ENCODE measurements around the gene SPTB. TPM values are rescaled to one million over a fixed set of nuclear protein-coding genes. Genes with fewer than 3 reads are reported as not detected.

The SPTB gene
- total and polyA plus RNA-seq, 2 experiments from 2014 or later: 1.1 to 1.7 TPM

DNA sequence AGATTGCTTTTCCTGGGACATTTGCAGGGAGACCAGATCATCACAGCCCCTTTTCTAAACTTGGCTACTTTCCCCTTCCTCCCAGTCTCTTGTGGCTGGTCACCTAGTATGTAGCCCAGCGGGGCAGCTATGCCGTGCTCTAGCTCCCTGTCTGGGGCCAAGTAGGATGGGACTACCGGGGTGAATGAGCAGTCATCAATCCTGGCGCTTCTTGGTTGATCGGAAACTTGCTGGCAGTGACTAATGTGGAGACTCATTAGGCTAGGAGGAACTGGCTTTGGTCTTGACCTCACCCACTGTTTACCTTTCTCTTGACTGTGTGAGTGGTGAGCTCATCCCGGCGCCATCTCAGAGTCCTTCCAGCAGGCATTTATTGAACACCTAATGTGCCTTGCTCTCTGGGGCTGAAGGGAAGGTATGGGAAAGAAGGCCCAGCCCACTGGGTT lies 159.6 kb downstream of the SPTB start:
- peaks cover 97% of the 10 kb centered on the region for H3K79me2 ChIP-seq
- H3K9me2 ChIP-seq (replicated peaks; ENCODE audit: insufficient read depth): no peaks in the 10 kb centered on the region
- H3K36me3 ChIP-seq (replicated peaks; ENCODE audit: insufficient read depth, low read depth): no peaks in the 10 kb centered on the region
- H3K27me3 ChIP-seq: no peaks in the 10 kb centered on the region
- peaks cover 94% of the 10 kb centered on the region for H3K4me1 ChIP-seq (ENCODE audit: insufficient read depth)
- H3K9me3 ChIP-seq (ENCODE audit: low read depth): no peaks in the 10 kb centered on the region
- no peak overlapping the region for H2AFZ ChIP-seq
- peak; percentile 79 for DNase-seq (ENCODE audit: low spot score)
- no peaks in the 10 kb centered on the region for H4K20me1 ChIP-seq (ENCODE audit: insufficient read depth, poor library complexity, severe bottlenecking)
- TF ChIP-seq EZH2 (IDR thresholded peaks at IDR 0.05; ENCODE audit: borderline replicate concordance): no peak
- 46% methylated on average over 7 of the region's 7 CpGs for WGBS (ENCODE audit: low lambda C conversion rate, missing lambda C conversion rate)
- H3K27ac ChIP-seq: peak overlapping the region; percentile 94
- H3K4me3 ChIP-seq: no peak overlapping the region
- H3K4me2 ChIP-seq: peak overlapping the region; percentile 57

DNA sequence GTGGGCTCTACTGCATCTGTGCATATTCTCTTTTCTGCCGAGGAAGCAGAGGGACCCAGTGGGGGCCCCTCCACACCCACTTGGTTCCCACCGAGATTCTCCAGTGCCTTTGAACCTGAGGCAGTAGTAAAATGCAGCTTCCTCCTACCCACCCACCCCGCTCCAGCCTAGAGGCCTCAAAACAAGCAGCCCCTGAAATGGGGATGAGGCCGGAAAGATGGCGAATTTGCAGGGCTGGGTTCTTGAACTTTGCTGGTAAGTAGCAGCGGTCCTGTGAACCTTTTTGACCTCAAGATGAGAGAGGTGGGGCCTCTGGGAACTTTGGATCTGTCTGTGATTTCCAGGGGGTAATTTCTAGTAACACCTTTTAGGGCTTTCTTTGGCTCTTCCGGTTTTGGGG lies 160.1 kb downstream of the SPTB start:
- peak overlapping the region; percentile 57 for H3K4me2 ChIP-seq
- no peak for DNase-seq (ENCODE audit: low spot score)
- H3K27me3 ChIP-seq: no peaks in the 10 kb centered on the region
- H3K79me2 ChIP-seq: peaks cover 97% of the 10 kb centered on the region
- WGBS (ENCODE audit: low lambda C conversion rate, missing lambda C conversion rate): 79% methylated on average over 7 of the region's 7 CpGs
- peaks cover 3% of the 10 kb centered on the region for H4K20me1 ChIP-seq (ENCODE audit: insufficient read depth, poor library complexity, severe bottlenecking)
- no peaks in the 10 kb centered on the region for H3K36me3 ChIP-seq (replicated peaks; ENCODE audit: insufficient read depth, low read depth)
- H3K27ac ChIP-seq: peak overlapping the region; percentile 94
- H3K4me3 ChIP-seq: no peak overlapping the region
- no peak overlapping the region for H2AFZ ChIP-seq
- TF ChIP-seq EZH2phosphoT487 (IDR thresholded peaks at IDR 0.05; ENCODE audit: low read depth, severe bottlenecking, unreplicated experiment): no peak
- TF ChIP-seq, protein P1, sequence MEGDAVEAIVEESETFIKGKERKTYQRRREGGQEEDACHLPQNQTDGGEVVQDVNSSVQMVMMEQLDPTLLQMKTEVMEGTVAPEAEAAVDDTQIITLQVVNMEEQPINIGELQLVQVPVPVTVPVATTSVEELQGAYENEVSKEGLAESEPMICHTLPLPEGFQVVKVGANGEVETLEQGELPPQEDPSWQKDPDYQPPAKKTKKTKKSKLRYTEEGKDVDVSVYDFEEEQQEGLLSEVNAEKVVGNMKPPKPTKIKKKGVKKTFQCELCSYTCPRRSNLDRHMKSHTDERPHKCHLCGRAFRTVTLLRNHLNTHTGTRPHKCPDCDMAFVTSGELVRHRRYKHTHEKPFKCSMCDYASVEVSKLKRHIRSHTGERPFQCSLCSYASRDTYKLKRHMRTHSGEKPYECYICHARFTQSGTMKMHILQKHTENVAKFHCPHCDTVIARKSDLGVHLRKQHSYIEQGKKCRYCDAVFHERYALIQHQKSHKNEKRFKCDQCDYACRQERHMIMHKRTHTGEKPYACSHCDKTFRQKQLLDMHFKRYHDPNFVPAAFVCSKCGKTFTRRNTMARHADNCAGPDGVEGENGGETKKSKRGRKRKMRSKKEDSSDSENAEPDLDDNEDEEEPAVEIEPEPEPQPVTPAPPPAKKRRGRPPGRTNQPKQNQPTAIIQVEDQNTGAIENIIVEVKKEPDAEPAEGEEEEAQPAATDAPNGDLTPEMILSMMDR (IDR thresholded peaks at IDR 0.05; ENCODE audit: poor library complexity): no peak
- no peak for TF ChIP-seq EZH2 (IDR thresholded peaks at IDR 0.05; ENCODE audit: borderline replicate concordance)
- peaks cover 89% of the 10 kb centered on the region for H3K4me1 ChIP-seq (ENCODE audit: insufficient read depth)
- no peaks in the 10 kb centered on the region for H3K9me3 ChIP-seq (ENCODE audit: low read depth)
- no peaks in the 10 kb centered on the region for H3K9me2 ChIP-seq (replicated peaks; ENCODE audit: insufficient read depth)

DNA sequence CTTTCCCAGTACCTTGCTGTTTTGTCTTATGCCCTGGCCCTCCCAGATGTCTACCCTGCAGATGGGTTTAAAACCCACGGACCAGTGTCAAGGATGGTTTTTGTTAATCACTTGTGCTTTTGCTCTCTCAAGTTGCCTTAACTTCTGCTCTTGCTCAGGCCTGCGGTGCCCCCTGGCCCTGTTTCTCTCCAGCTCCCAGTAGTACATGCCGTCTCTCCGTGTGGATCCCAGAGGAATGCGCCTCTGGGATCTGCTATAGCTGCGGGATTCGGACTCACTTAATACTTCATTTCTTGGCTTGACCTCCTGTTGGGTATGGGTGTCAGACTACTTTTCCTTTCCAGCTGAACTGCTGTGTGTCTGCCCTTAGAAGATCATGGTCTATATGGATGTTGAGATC lies 160.9 kb downstream of the SPTB start:
- TF ChIP-seq, protein P1 (IDR thresholded peaks at IDR 0.05; ENCODE audit: poor library complexity): no peak
- Histone ChIP-seq H3K4me1 (ENCODE audit: insufficient read depth) (peaks cover 82% of the 10 kb centered on the region), H2AFZ (no peak overlapping the region), H3K27ac (peak overlapping the region; percentile 94), H3K36me3 (replicated peaks; ENCODE audit: insufficient read depth, low read depth) (no peaks in the 10 kb centered on the region), H3K4me3 (no peak overlapping the region), H3K4me2 (peak overlapping the region; percentile 57), H3K27me3 (no peaks in the 10 kb centered on the region), H3K79me2 (peaks cover 97% of the 10 kb centered on the region), H3K9me2 (replicated peaks; ENCODE audit: insufficient read depth) (no peaks in the 10 kb centered on the region), H4K20me1 (ENCODE audit: insufficient read depth, poor library complexity, severe bottlenecking) (peaks cover 3% of the 10 kb centered on the region), H3K9me3 (ENCODE audit: low read depth) (no peaks in the 10 kb centered on the region)
- no peak for DNase-seq (ENCODE audit: low spot score)
- 78% methylated on average over 7 of the region's 7 CpGs for WGBS (ENCODE audit: low lambda C conversion rate, missing lambda C conversion rate)

DNA sequence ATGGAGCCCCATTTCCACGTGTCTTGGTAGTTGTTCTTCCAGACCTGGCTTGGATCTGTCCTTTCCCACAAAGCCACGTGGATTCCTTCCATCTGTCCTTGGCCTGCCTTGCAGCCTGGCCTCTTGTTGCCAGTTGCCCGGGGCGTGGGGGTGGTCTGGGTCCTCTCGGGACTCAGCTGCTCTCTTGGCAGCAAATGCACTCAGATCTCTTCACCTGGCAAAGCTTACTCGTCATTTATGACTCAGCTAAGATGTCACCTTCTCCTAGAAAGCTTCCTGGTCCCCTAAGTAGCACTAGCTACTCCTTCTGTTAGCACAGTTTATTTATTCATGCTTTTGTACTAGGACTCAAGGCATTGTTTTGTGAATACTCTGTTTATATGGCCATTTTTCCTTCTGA lies 161.8 kb downstream of the SPTB start:
- peak overlapping the region; percentile 76 for H3K4me2 ChIP-seq
- no peaks in the 10 kb centered on the region for H3K9me3 ChIP-seq (ENCODE audit: low read depth)
- peaks cover 3% of the 10 kb centered on the region for H4K20me1 ChIP-seq (ENCODE audit: insufficient read depth, poor library complexity, severe bottlenecking)
- no peaks in the 10 kb centered on the region for H3K36me3 ChIP-seq (replicated peaks; ENCODE audit: insufficient read depth, low read depth)
- peaks cover 75% of the 10 kb centered on the region for H3K4me1 ChIP-seq (ENCODE audit: insufficient read depth)
- peak overlapping the region; percentile 94 for H3K27ac ChIP-seq
- TF ChIP-seq, protein P1 (IDR thresholded peaks at IDR 0.05; ENCODE audit: poor library complexity): no peak
- TF ChIP-seq EZH2 (IDR thresholded peaks at IDR 0.05; ENCODE audit: borderline replicate concordance) (no peak), EZH2phosphoT487 (IDR thresholded peaks at IDR 0.05; ENCODE audit: low read depth, severe bottlenecking, unreplicated experiment) (no peak)
- no peak overlapping the region for H2AFZ ChIP-seq
- DNase-seq (ENCODE audit: low spot score): no peak
- H3K4me3 ChIP-seq: no peak overlapping the region
- H3K79me2 ChIP-seq: peaks cover 97% of the 10 kb centered on the region
- H3K27me3 ChIP-seq: no peaks in the 10 kb centered on the region
- WGBS (ENCODE audit: low lambda C conversion rate, missing lambda C conversion rate): 49% methylated on average over 6 of the region's 6 CpGs
- no peaks in the 10 kb centered on the region for H3K9me2 ChIP-seq (replicated peaks; ENCODE audit: insufficient read depth)

Data from hepatocyte (in vitro differentiated cells).